Ishikawa (cell line): ENCODE results near the gene CABP7.
A peak's percentile ranks its signal among the peaks of the same experiment; 100 is the strongest.

Source experiments
- CEBPB ChIP-seq: IDR thresholded peaks from 2 replicates; pipeline ENCODE4 v1.6.1; 2012
- CREB1 ChIP-seq: IDR thresholded peaks from 2 replicates; pipeline ENCODE4 v1.6.1; 2012; ENCODE audit warnings: low read depth
- EGR1 ChIP-seq: IDR thresholded peaks from 2 replicates; pipeline ENCODE4 v1.6.1; 2012
- EP300 ChIP-seq: IDR thresholded peaks from 2 replicates; pipeline ENCODE4 v1.6.1; 2012; ENCODE audit warnings: borderline replicate concordance
- FOXM1 ChIP-seq: IDR thresholded peaks from 2 replicates; pipeline ENCODE4 v1.6.1; 2012; ENCODE audit warnings: low read depth, borderline replicate concordance
- MAX ChIP-seq: IDR thresholded peaks from 2 replicates; pipeline ENCODE4 v1.6.1; 2012
- NFIC ChIP-seq: IDR thresholded peaks from 2 replicates; pipeline ENCODE4 v1.6.1; 2012
- RAD21 ChIP-seq: IDR thresholded peaks from 2 replicates; pipeline ENCODE4 v1.6.1; 2012; ENCODE audit warnings: low read depth
- TAF1 ChIP-seq: IDR thresholded peaks from 2 replicates; pipeline ENCODE4 v1.6.1; 2012; ENCODE audit warnings: low read depth, mild to moderate bottlenecking
- TCF12 ChIP-seq: IDR thresholded peaks from 2 replicates; pipeline ENCODE4 v1.6.1; 2012; ENCODE audit warnings: low read depth
- TEAD4 ChIP-seq: IDR thresholded peaks from 2 replicates; pipeline ENCODE4 v1.6.1; 2012
- USF1 ChIP-seq: IDR thresholded peaks from 2 replicates; pipeline ENCODE4 v1.6.1; 2012
- YY1 ChIP-seq: IDR thresholded peaks from 2 replicates; pipeline ENCODE4 v1.6.1; 2012; ENCODE audit warnings: low read depth
- ZBTB7A ChIP-seq: IDR thresholded peaks from 2 replicates; pipeline ENCODE4 v1.6.1; 2012; ENCODE audit warnings: low read depth
- TF ChIP-seq, protein P1 (sequence below): IDR thresholded peaks from 2 replicates; pipeline ENCODE4 v1.6.1; 2012; ENCODE audit warnings: low read depth, mild to moderate bottlenecking

The CABP7 gene

DNA sequence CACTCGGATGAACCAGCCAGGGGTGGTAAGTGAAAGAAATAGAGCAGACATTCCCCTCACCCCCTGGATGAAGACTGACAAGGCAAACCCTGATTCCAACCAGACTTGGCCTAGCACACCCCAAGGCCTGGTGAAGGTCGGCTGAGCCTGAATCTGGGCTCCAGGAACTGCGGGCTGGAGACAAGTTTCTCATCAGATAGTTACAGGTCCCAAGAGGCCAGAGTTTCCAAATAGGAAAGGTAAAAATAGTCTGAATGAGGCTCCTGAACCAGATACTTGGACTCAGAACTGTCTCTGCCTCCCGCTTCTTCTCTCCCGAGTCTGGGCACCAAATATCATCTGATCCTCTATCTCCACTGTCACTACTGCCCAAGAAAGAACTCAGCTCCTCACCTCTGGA, 39.2 kb downstream of the CABP7 start:
- no peak for TF ChIP-seq TCF12
- TF ChIP-seq CREB1: no peak
- TF ChIP-seq USF1: no peak
- no peak for TF ChIP-seq FOXM1
- TF ChIP-seq EGR1: no peak
- no peak for TF ChIP-seq TEAD4
- no peak for TF ChIP-seq NFIC
- no peak for TF ChIP-seq YY1
- no peak for TF ChIP-seq CEBPB
- TF ChIP-seq, protein P1, sequence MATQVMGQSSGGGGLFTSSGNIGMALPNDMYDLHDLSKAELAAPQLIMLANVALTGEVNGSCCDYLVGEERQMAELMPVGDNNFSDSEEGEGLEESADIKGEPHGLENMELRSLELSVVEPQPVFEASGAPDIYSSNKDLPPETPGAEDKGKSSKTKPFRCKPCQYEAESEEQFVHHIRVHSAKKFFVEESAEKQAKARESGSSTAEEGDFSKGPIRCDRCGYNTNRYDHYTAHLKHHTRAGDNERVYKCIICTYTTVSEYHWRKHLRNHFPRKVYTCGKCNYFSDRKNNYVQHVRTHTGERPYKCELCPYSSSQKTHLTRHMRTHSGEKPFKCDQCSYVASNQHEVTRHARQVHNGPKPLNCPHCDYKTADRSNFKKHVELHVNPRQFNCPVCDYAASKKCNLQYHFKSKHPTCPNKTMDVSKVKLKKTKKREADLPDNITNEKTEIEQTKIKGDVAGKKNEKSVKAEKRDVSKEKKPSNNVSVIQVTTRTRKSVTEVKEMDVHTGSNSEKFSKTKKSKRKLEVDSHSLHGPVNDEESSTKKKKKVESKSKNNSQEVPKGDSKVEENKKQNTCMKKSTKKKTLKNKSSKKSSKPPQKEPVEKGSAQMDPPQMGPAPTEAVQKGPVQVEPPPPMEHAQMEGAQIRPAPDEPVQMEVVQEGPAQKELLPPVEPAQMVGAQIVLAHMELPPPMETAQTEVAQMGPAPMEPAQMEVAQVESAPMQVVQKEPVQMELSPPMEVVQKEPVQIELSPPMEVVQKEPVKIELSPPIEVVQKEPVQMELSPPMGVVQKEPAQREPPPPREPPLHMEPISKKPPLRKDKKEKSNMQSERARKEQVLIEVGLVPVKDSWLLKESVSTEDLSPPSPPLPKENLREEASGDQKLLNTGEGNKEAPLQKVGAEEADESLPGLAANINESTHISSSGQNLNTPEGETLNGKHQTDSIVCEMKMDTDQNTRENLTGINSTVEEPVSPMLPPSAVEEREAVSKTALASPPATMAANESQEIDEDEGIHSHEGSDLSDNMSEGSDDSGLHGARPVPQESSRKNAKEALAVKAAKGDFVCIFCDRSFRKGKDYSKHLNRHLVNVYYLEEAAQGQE: no peak
- TF ChIP-seq ZBTB7A: no peak
- TF ChIP-seq EP300: no peak

GRCh38 chr22:29762263-29762662, 42.5 kb downstream of the CABP7 start:
- TF ChIP-seq TAF1: no peak
- TF ChIP-seq CEBPB: no peak
- no peak for TF ChIP-seq MAX
- TF ChIP-seq CREB1: no peak
- TF ChIP-seq TCF12: no peak
- TF ChIP-seq FOXM1: no peak
- TF ChIP-seq, protein P1: no peak
- TF ChIP-seq TEAD4: no peak
- TF ChIP-seq YY1: no peak
- TF ChIP-seq NFIC: no peak
- TF ChIP-seq EP300: no peak
- no peak for TF ChIP-seq ZBTB7A

- TF ChIP-seq YY1 (no peak), ZBTB7A (no peak), CEBPB (no peak), RAD21 (no peak), TAF1 (no peak), FOXM1 (no peak), NFIC (no peak), USF1 (no peak), TEAD4 (no peak), EGR1 (no peak), EP300 (no peak), MAX (no peak), CREB1 (no peak), TCF12 (no peak)
- TF ChIP-seq, protein P1: no peak
Measured at GRCh38 chr22:29765905-29766631, 46.3 kb downstream of the CABP7 start.

DNA sequence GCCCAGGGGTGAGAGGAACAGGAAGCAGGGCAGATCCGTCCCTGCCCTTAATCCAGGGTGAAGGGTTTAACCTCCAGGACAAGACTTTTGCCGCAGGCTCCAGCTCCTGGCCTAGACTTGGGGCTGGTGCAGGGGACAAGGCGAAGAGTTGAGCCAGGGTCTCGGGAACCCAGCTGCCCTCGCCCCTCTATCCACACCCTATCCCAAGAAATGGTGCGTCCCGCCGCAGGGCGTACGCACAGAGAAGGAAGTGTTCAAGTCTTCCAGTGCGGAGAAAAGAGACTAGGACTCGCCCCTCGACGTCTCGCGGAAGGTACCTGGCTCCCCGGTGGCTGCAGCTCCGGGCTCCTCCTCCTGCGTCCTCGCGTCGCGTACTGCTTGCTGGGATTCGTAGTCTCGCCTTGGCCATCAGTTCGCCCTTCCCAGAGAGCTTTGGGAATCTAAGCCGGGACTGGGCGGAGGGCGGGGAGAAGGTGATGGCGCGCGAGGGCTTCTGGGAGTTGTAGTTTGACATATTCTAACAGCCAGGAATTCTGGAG, 46.9 kb downstream of the CABP7 start, which contains the start of gene ZMAT5:
TSS of gene ZMAT5 (minus strand) at position 376 of the 539 bp plus-strand sequence. CDS start 18,463 bp downstream, outside the sequence.
- TF ChIP-seq RAD21 (0 out of 2 replicates have a peak, but pooled peaks have one; percentile 2), EGR1 (no peak), CREB1 (peak; percentile 48; the same call in 1 of the 2 replicates), NFIC (no peak), USF1 (no peak), TAF1 (peak; percentile 24; the same call in 1 of the 2 replicates), TCF12 (peak; percentile 43; the same call in 1 of the 2 replicates), YY1 (0 out of 2 replicates have a peak, but pooled peaks have one; percentile 11), TEAD4 (no peak; the same call in 1 of the 2 replicates), CEBPB (no peak), EP300 (no peak), FOXM1 (no peak), MAX (peak; percentile 56; the same call in 1 of the 2 replicates), ZBTB7A (0 out of 2 replicates have a peak, but pooled peaks have one; percentile 13)
- TF ChIP-seq, protein P1: no peak
